A549 (cell line): ENCODE results near the gene MOV10L1. TPM values are rescaled to one million over a fixed set of nuclear protein-coding genes. Genes with fewer than 3 reads are reported as not detected.

Experiments used
- ATAC-seq, 2 experiments: fragments of 200-7000 bp in 1 of 2; fragments of >200 bp in 1 of 2; cut with Nextera tagmentation in 1 of 2; cut with Tn5 transposase in 1 of 2; 3 replicates each; pipeline versions ENCODE4 v1.8.0 to v1.9.1; 2018 to 2020; ENCODE audit warnings: mild to moderate bottlenecking in 1 of 2, moderate library complexity in 1 of 2
- CTCF ChIA-PET: fragments of 300-600 bp; sonication (Branson Sonifier 250); formaldehyde crosslinking; extraction: SDS; loops from one replicate; lab custom pipeline; 2021; ENCODE audit warnings: antibody characterized with exemption, inconsistent platforms; lab: Yijun Ruan, JAX
- POLR2A ChIA-PET: fragments of 350-600 bp; formaldehyde crosslinking; extraction: SDS; loops from one replicate; lab custom pipeline; 2021; ENCODE audit warnings: antibody characterized with exemption, inconsistent platforms; lab: Yijun Ruan, JAX
- DNase-seq, 2 experiments: peaks; one replicate each; pipeline versions ENCODE4 v3.0.0 to v3.0.0-alpha.2; 2011 to 2016; ENCODE audit warnings: low read depth in 1 of 2, low spot score in 1 of 2
- FAIRE-seq: peaks from 2 replicates; lab custom pipeline; 2011; peaks lifted over from hg19 to GRCh38; lab: Jason Lieb, UNC
- H3K27ac ChIP-seq, 2 experiments: fragments of >200 bp; sonication (Bioruptor Twin); formaldehyde crosslinking; 3 replicates each; pipeline ENCODE4 v1.5.1; 2016 to 2017
- H3K4me1 ChIP-seq: fragments of >200 bp; sonication (Bioruptor Twin); formaldehyde crosslinking; 3 replicates; pipeline ENCODE4 v1.6.1; 2016
- H3K4me2 ChIP-seq: fragments of >200 bp; sonication (Bioruptor Twin); formaldehyde crosslinking; 3 replicates; pipeline ENCODE4 v1.6.1; 2016
- H3K4me3 ChIP-seq: fragments of >200 bp; sonication (Bioruptor Twin); formaldehyde crosslinking; 3 replicates; pipeline ENCODE4 v1.5.1; 2016
- H3K9me3 ChIP-seq: fragments of >200 bp; sonication (Bioruptor Twin); formaldehyde crosslinking; 3 replicates; pipeline ENCODE4 v1.6.1; 2016
- CBX2 ChIP-seq: fragments of 200-600 bp; sonication (generic); IDR thresholded peaks from 2 replicates; pipeline ENCODE4 v1.6.1; 2016; ENCODE audit warnings: low read depth, mild to moderate bottlenecking, borderline replicate concordance
- CTCF ChIP-seq: fragments of >200 bp; sonication (Bioruptor Twin); formaldehyde crosslinking; IDR thresholded peaks from 3 replicates; pipeline ENCODE4 v1.5.1; 2016
- EHF ChIP-seq: fragments of 250-450 bp; sonication (Bioruptor Pico); IDR thresholded peaks from 2 replicates; pipeline ENCODE4 v1.5.0; 2020; ENCODE audit warnings: mild to moderate bottlenecking
- EHMT2 ChIP-seq: fragments of 200-600 bp; sonication (generic); IDR thresholded peaks from 2 replicates; pipeline ENCODE4 v1.6.1; 2016; ENCODE audit warnings: antibody characterized with exemption, low read depth, mild to moderate bottlenecking, moderate library complexity
- FOSB ChIP-seq: fragments of 250-450 bp; sonication (Bioruptor Pico); IDR thresholded peaks from 2 replicates; pipeline ENCODE4 v1.5.0; 2020; ENCODE audit warnings: mild to moderate bottlenecking, moderate library complexity
- FOSL2 ChIP-seq, 2 experiments: fragments of 450-650 bp in 1 of 2; fragments of >200 bp in 1 of 2; sonication (Bioruptor Twin) in 1 of 2; formaldehyde crosslinking; IDR thresholded peaks; 2 replicates each; pipeline versions ENCODE4 v1.5.0 to v1.6.1; 2016 to 2020; ENCODE audit warnings: mild to moderate bottlenecking in 1 of 2, moderate library complexity in 1 of 2
- FOXS1 ChIP-seq: fragments of 250-450 bp; sonication (Bioruptor Pico); IDR thresholded peaks from 2 replicates; pipeline ENCODE4 v1.5.0; 2020; ENCODE audit warnings: mild to moderate bottlenecking, moderate library complexity
- HOXA7 ChIP-seq: fragments of 250-450 bp; sonication (Bioruptor Pico); IDR thresholded peaks from 2 replicates; pipeline ENCODE4 v1.5.0; 2020; ENCODE audit warnings: mild to moderate bottlenecking, moderate library complexity
- JUN ChIP-seq, 2 experiments: fragments of >200 bp; sonication (Bioruptor Twin); formaldehyde crosslinking; IDR thresholded peaks; 2 replicates in 1 of 2; 3 replicates in 1 of 2; pipeline ENCODE4 v1.6.1; 2016 to 2017
- KDM1A ChIP-seq: fragments of 200-600 bp; sonication (generic); IDR thresholded peaks from 2 replicates; pipeline ENCODE4 v1.6.1; 2016; ENCODE audit warnings: low read depth, mild to moderate bottlenecking
- KDM5A ChIP-seq: fragments of 200-600 bp; sonication (generic); IDR thresholded peaks from 2 replicates; pipeline ENCODE4 v1.6.1; 2016; ENCODE audit warnings: antibody characterized with exemption, mild to moderate bottlenecking
- MAFK ChIP-seq: fragments of 450-650 bp; IDR thresholded peaks from 2 replicates; pipeline ENCODE4 v1.6.1; 2014; ENCODE audit not compliant: partially characterized antibody
- MYC ChIP-seq: IDR thresholded peaks from 2 replicates; pipeline ENCODE4 v1.6.1; 2012; ENCODE audit warnings: mild to moderate bottlenecking, inconsistent platforms, low read length, improper control_type of control experiment, borderline replicate concordance
- NFE2L2 ChIP-seq: fragments of 150-350 bp; conservative IDR thresholded peaks from 2 replicates; pipeline ENCODE4 v1.6.1; 2014; ENCODE audit warnings: low read length
- NPAS2 ChIP-seq: fragments of 250-450 bp; sonication (Bioruptor Pico); IDR thresholded peaks from 2 replicates; pipeline ENCODE4 v1.8.0; 2022; ENCODE audit warnings: mild to moderate bottlenecking, moderate library complexity, borderline replicate concordance
- RARB ChIP-seq: fragments of 250-450 bp; sonication (Bioruptor Pico); IDR thresholded peaks from 2 replicates; pipeline ENCODE4 v1.8.0; 2021; ENCODE audit warnings: mild to moderate bottlenecking, moderate library complexity
- RFX5 ChIP-seq: fragments of 450-650 bp; IDR thresholded peaks from 2 replicates; pipeline ENCODE4 v1.7.1; 2014; ENCODE audit warnings: antibody characterized with exemption, mild to moderate bottlenecking, moderate library complexity
- SREBF2 ChIP-seq: fragments of 450-650 bp; IDR thresholded peaks from 2 replicates; pipeline ENCODE4 v1.6.1; 2014; ENCODE audit warnings: mild to moderate bottlenecking, moderate library complexity
- TFCP2L1 ChIP-seq: fragments of 250-450 bp; sonication (Bioruptor Pico); IDR thresholded peaks from 2 replicates; pipeline ENCODE4 v1.5.0; 2021; ENCODE audit warnings: mild to moderate bottlenecking
- USF2 ChIP-seq: fragments of 450-650 bp; IDR thresholded peaks from 2 replicates; pipeline ENCODE4 v1.6.1; 2014; ENCODE audit warnings: antibody characterized with exemption
- ZNF302 ChIP-seq: fragments of 250-450 bp; sonication (Bioruptor Pico); IDR thresholded peaks from 2 replicates; pipeline ENCODE4 v1.9.0; 2021; ENCODE audit warnings: inconsistent platforms, mild to moderate bottlenecking, moderate library complexity
- WGBS: methylation state at CpG from one replicate; pipeline ENCODE4 v1.1.6; 2017; ENCODE audit errors: missing lambda C conversion rate; 5-methylcytosine and 5-hydroxymethylcytosine counted together
- polyA plus RNA-seq, 4 experiments: library from polyadenylated mRNA; depleted of rRNA in 3 of 4; stranded (reverse); fragments of >200 nt; fragmentation: RNase III in 1 of 4; extraction: RNeasy Plus Mini Kit Qiagen cat#74134 plus additional on column Dnase treatment in 1 of 4; gene quantifications; 2 replicates in 3 of 4; 3 replicates in 1 of 4; pipeline ENCODE4 v1.2.3, GENCODE V29; 2011 to 2017
- TF ChIP-seq, protein P1 (sequence below): fragments of 250-450 bp; sonication (Bioruptor Pico); IDR thresholded peaks from 2 replicates; pipeline ENCODE4 v1.5.0; 2020; ENCODE audit warnings: low read depth, mild to moderate bottlenecking, moderate library complexity
- TF ChIP-seq, protein P2 (sequence below): IDR thresholded peaks from 2 replicates; pipeline ENCODE4 v1.6.1; 2012
- TF ChIP-seq, protein P3 (sequence below): fragments of 150-350 bp; IDR thresholded peaks from 2 replicates; pipeline ENCODE4 v1.6.1; 2014; ENCODE audit warnings: low read depth, mild to moderate bottlenecking, low read length

Gene MOV10L1
- polyA plus RNA-seq, 2 of the 4 experiments (the other 2 are of a cell fraction), result 0.04 TPM

- no peak for FAIRE-seq
- Histone ChIP-seq H3K27ac (peak overlapping the region; percentile 79 to 93), H3K4me3 (peak overlapping the region; percentile 56), H3K4me2 (peak overlapping the region; percentile 94), H3K9me3 (no peaks in the 10 kb centered on the region), H3K4me1 (peaks cover 25% of the 10 kb centered on the region)
- ChIA-PET CTCF (interaction anchor here (0.7 to 3.3 kb wide), 6 partner anchors 10 to 45 kb away, joined by 3 to 15 read pairs (median 8); no protein-coding TSS in a partner anchor), POLR2A (interaction anchor here (0.9 kb wide), 1 partner anchor 334 kb away, joined by 3 read pairs; the partner anchor contains the start of gene SCO2)
- WGBS, result 88% methylated on average over 16 of the region's 18 CpGs
- DNase-seq, result no peak
- peak in 1 of 2 experiments; percentile 4; a peak in 2 of 6 replicates for ATAC-seq
- TF ChIP-seq MAFK (no peak), MYC (no peak), ZNF302 (CRISPR knock-in tag) (no peak), SREBF2 (no peak), USF2 (no peak), NFE2L2 (no peak)
Observed at GRCh38 chr22:50190941-50191741, 101.3 kb downstream of the MOV10L1 start.

DNA sequence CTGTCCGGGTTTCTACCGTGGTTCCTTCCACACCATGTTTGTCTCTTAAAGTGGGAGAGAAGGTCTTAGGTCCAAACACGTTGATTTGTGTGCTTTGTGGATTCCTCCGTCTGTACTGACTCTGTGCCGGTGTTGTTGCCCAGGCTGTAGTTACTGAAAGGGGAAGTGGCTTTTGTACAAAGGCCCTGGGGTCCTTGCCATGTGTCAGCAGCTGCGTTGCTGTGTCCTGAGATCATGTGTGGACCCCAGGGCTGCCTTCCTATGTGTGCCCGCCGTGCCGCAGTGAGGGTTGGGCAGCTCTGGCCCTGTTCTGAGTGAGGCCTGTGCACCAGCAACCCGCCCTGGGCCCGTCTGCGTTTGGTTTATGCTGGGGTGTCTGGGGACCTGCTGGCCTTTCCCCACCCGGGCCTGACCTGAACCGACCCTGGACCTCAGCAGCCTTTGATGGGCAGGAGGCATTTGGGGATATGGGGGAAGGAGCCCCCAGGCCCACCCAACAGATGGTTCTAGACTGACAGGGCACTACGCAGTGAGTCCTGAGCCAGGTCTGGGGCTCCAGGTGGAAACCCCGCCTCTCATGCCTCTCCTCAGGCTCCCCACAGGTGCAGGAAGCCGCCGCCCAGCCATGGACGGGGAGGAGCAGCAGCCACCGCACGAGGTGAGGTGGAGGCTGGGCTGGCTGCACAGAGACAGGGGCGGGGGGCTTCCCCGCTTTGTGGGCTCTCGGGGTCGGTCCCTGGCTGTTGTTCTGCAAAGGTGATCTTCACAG lies 102.8 kb downstream of the MOV10L1 start:
- no peak overlapping the region for H3K4me3 ChIP-seq
- H3K4me2 ChIP-seq, result no peak overlapping the region
- POLR2A ChIA-PET, result no interaction called here
- WGBS, result 92% methylated on average over 10 of the region's 25 CpGs
- no peak overlapping the region for H3K27ac ChIP-seq
- FAIRE-seq (no peak), DNase-seq (no peak), ATAC-seq (no peak)
- H3K4me1 ChIP-seq, result peaks cover 18% of the 10 kb centered on the region
- H3K9me3 ChIP-seq, result no peaks in the 10 kb centered on the region
- no peak for TF ChIP-seq KDM5A
- no peak for TF ChIP-seq CBX2
- no peak for TF ChIP-seq SREBF2
- TF ChIP-seq RFX5, result no peak
- no peak for TF ChIP-seq EHMT2
- no peak for TF ChIP-seq FOSB
- TF ChIP-seq MAFK, result no peak
- no peak for TF ChIP-seq FOXS1 (CRISPR knock-in tag)
- no peak for TF ChIP-seq FOSL2 (IDR thresholded peaks at IDR 0.05)
- TF ChIP-seq FOSL2 (CRISPR knock-in tag; IDR thresholded peaks at IDR 0.05), result no peak
- TF ChIP-seq, all 56 proteins: peak for 0
- CTCF ChIA-PET, result interaction anchor here (1.0 to 3.1 kb wide), 2 partner anchors 43 to 166 kb away, joined by 3 to 15 read pairs; no protein-coding TSS in a partner anchor

- Histone ChIP-seq H3K27ac (no peak overlapping the region), H3K4me2 (no peak overlapping the region), H3K9me3 (no peaks in the 10 kb centered on the region)
- no CpG with 5 or more reads among the region's 8 CpGs for WGBS
- TF ChIP-seq FOXS1 (CRISPR knock-in tag), result no peak
- TF ChIP-seq, protein P1, sequence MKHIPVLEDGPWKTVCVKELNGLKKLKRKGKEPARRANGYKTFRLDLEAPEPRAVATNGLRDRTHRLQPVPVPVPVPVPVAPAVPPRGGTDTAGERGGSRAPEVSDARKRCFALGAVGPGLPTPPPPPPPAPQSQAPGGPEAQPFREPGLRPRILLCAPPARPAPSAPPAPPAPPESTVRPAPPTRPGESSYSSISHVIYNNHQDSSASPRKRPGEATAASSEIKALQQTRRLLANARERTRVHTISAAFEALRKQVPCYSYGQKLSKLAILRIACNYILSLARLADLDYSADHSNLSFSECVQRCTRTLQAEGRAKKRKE, result no peak
- TF ChIP-seq CTCF, result no peak
- TF ChIP-seq TFCP2L1 (CRISPR knock-in tag), result no peak
- TF ChIP-seq HOXA7 (CRISPR knock-in tag), result no peak
- no peak for TF ChIP-seq EHF (CRISPR knock-in tag)
- TF ChIP-seq, protein P2, sequence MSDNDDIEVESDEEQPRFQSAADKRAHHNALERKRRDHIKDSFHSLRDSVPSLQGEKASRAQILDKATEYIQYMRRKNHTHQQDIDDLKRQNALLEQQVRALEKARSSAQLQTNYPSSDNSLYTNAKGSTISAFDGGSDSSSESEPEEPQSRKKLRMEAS, result no peak
- TF ChIP-seq, protein P3, sequence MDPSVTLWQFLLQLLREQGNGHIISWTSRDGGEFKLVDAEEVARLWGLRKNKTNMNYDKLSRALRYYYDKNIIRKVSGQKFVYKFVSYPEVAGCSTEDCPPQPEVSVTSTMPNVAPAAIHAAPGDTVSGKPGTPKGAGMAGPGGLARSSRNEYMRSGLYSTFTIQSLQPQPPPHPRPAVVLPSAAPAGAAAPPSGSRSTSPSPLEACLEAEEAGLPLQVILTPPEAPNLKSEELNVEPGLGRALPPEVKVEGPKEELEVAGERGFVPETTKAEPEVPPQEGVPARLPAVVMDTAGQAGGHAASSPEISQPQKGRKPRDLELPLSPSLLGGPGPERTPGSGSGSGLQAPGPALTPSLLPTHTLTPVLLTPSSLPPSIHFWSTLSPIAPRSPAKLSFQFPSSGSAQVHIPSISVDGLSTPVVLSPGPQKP, result no peak
- TF ChIP-seq NPAS2 (CRISPR knock-in tag), result no peak
- TF ChIP-seq KDM1A, result no peak
- TF ChIP-seq RARB (CRISPR knock-in tag), result no peak
- no peak for TF ChIP-seq ZNF302 (CRISPR knock-in tag)
- TF ChIP-seq JUN (IDR thresholded peaks at IDR 0.05), result no peak
- no peak for TF ChIP-seq FOSL2 (IDR thresholded peaks at IDR 0.05)
- no peak for TF ChIP-seq FOSL2 (CRISPR knock-in tag; IDR thresholded peaks at IDR 0.05)
- TF ChIP-seq USF2, result no peak
- TF ChIP-seq, all 56 proteins: peak for 0
- no peak for DNase-seq
- no peak for ATAC-seq
- POLR2A ChIA-PET, result no interaction called here
- no peak for FAIRE-seq
- no peak overlapping the region for H3K4me3 ChIP-seq
- peaks cover 18% of the 10 kb centered on the region for H3K4me1 ChIP-seq
- CTCF ChIA-PET, result interaction anchor here (1.0 to 3.1 kb wide), 4 partner anchors 17 to 47 kb away, joined by 3 to 15 read pairs (median 4); no protein-coding TSS in a partner anchor
Observed at GRCh38 chr22:50193621-50194020, 103.8 kb downstream of the MOV10L1 start.
